ENCODE results near the gene CRYBB1.
A peak's percentile ranks its signal among the peaks of the same experiment; 100 is the strongest.

CRYBB1 gene

GRCh38 chr22:26553056-26553752 lies 64.6 kb downstream of the CRYBB1 start:
- DNase-seq (ENCODE audit: low read depth in 2 of 2) = peak; percentile 72 to 75

DNA sequence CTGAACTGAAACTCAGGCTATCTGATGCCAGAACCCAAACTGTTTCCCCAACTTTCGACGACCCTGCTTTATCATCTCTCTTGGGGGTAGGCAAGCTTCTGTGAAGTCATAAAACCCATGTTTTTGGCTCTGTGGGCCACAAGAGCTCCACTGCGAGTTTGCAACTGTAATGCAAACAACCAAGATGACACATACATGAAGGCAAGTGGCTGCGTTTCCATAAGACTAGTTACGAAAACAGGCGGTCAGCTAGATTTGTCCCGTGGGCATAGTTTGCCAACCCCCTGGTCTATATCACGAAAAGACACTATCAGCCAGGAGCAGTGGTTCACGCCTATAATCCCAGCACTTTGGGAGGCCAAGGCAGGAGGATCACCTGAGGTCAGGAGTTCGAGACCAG lies 65.4 kb downstream of the CRYBB1 start:
- no peak for DNase-seq (ENCODE audit: low read depth in 2 of 2)

GRCh38 chr22:26551568-26551967 lies 66.3 kb downstream of the CRYBB1 start:
- no peak for DNase-seq (ENCODE audit: low read depth in 2 of 2)

DNA sequence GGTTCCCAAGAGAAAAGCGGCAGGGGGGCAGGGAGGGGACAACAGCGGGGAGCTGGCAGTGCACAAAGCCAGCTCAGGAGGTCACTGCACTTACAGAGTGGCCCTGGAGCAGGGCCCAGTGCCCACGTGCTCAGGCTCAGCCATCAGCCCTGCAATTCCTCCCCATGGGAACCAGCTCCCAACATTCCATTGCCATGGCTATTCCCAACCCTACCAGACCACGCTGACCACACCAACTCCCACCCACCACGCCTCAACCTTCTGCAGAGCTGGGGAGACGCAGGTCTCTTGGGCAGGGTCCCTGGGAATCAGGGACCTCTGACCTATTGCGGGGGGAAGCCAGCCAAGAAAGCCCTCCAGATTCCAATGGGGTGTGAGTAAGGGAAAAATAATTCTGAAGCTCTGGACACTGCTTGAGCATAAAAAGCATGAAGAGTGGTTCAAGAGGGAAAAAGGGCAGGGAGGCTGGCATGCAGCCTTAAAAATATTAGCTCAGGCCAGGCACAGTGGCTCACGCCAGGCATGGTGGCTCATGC lies 67.3 kb downstream of the CRYBB1 start:
- peak in 1 of 2 experiments; percentile 25 for DNase-seq (ENCODE audit: low read depth in 2 of 2)

GRCh38 chr22:26549902-26550497 lies 67.8 kb downstream of the CRYBB1 start:
- DNase-seq (ENCODE audit: low read depth in 2 of 2) = no peak
